Mesendoderm (in vitro differentiated cells): Measurements from ENCODE around the gene ATXN10.

Experiments
- DNase-seq: peaks from one replicate; pipeline ENCODE4 v3.0.0; 2013
- H2AK5ac ChIP-seq: 2 replicates; pipeline ENCODE4 v1.6.1; 2013; ENCODE audit warnings: low read length, inconsistent platforms
- H2BK120ac ChIP-seq: 2 replicates; pipeline ENCODE4 v1.6.1; 2013; ENCODE audit warnings: low read depth, mild to moderate bottlenecking, low read length, moderate library complexity, mixed read lengths
- H2BK15ac ChIP-seq: replicated peaks from 2 replicates; pipeline ENCODE4 v1.6.1; 2013; ENCODE audit warnings: low read depth, mild to moderate bottlenecking, moderate library complexity
- H2BK5ac ChIP-seq: 2 replicates; pipeline ENCODE4 v1.6.1; 2013; ENCODE audit warnings: low read length, inconsistent platforms
- H3K18ac ChIP-seq: 2 replicates; pipeline ENCODE4 v1.6.1; 2013; ENCODE audit warnings: mild to moderate bottlenecking, low read length, mixed read lengths
- H3K23ac ChIP-seq: one replicate; pipeline ENCODE4 v1.6.1; 2013; ENCODE audit warnings: low read length
- H3K27ac ChIP-seq: 2 replicates; pipeline ENCODE4 v1.5.1; 2013; ENCODE audit warnings: low read depth, mild to moderate bottlenecking, inconsistent platforms, low read length, moderate library complexity
- H3K27me3 ChIP-seq: 2 replicates; pipeline ENCODE4 v1.6.1; 2013; ENCODE audit warnings: low read length, control low read depth, mild to moderate bottlenecking, inconsistent platforms; ENCODE audit not compliant: insufficient read depth, poor library complexity
- H3K36me3 ChIP-seq: 2 replicates; pipeline ENCODE4 v1.6.1; 2013; ENCODE audit warnings: low read length, inconsistent platforms; ENCODE audit not compliant: control insufficient read depth, insufficient read depth
- H3K4ac ChIP-seq: one replicate; pipeline ENCODE4 v1.6.1; 2013; ENCODE audit warnings: low read depth, mild to moderate bottlenecking, low read length, moderate library complexity
- H3K4me1 ChIP-seq: 2 replicates; pipeline ENCODE4 v1.6.1; 2013; ENCODE audit warnings: low read depth, low read length, inconsistent platforms; ENCODE audit not compliant: control insufficient read depth
- H3K4me2 ChIP-seq: 2 replicates; pipeline ENCODE4 v1.6.1; 2013; ENCODE audit warnings: low read length
- H3K4me3 ChIP-seq: 2 replicates; pipeline ENCODE4 v1.5.1; 2013; ENCODE audit warnings: mild to moderate bottlenecking, low read length
- H3K56ac ChIP-seq: one replicate; pipeline ENCODE4 v1.6.1; 2013; ENCODE audit warnings: low read length
- H3K79me1 ChIP-seq: 2 replicates; pipeline ENCODE4 v1.6.1; 2013; ENCODE audit warnings: low read length, inconsistent platforms
- H3K79me2 ChIP-seq: 2 replicates; pipeline ENCODE4 v1.6.1; 2013; ENCODE audit warnings: mild to moderate bottlenecking, low read length; ENCODE audit not compliant: control insufficient read depth, insufficient read depth
- H3K9ac ChIP-seq: 2 replicates; pipeline ENCODE4 v1.6.1; 2013; ENCODE audit warnings: low read length, inconsistent platforms
- H4K5ac ChIP-seq: one replicate; pipeline ENCODE4 v1.6.1; 2013; ENCODE audit warnings: low read length
- H4K8ac ChIP-seq: one replicate; pipeline ENCODE4 v1.6.1; 2013; ENCODE audit warnings: low read depth, mild to moderate bottlenecking, control low read depth, low read length, moderate library complexity
- WGBS: extraction: QIAGEN DNeasy Blood & Tissue Kit; methylation state at CpG from one replicate; pipeline ENCODE4 v1.1.7; 2013; ENCODE audit warnings: low lambda C conversion rate, missing lambda C conversion rate; ENCODE audit not compliant: insufficient coverage; ENCODE audit errors: extremely low coverage; 5-methylcytosine and 5-hydroxymethylcytosine counted together

Gene ATXN10

DNA sequence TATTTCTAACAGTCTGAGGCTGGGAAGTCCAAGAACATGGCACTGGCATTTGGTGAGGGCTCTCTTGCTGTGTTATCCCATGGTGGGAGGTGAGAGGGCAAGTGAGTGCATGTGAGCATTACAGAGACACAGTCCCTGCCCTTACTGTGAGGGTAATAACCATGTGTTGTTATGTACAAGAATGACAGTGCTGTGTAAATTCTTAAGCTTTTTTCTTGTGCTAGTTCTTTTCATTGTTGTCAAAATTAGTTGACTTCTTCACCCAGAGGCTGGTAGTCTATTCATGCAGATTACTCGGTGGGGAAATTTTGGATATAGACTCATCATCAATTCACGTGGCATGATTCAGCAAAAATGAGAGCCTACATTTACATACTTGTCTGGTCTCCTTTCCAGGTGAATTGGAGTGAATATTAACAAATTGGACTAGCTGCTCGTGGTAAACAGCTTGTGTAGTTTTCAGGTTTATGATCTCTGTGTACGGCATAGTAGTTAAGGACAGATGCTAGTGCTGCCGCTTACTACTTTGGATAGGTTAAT is 49.3 kb downstream of the ATXN10 start:
- Histone ChIP-seq H2AK5ac (no peak overlapping the region), H3K27me3 (no peaks in the 10 kb centered on the region), H3K9ac (no peak overlapping the region), H3K36me3 (no peaks in the 10 kb centered on the region), H3K56ac (no peak overlapping the region), H2BK120ac (no peak overlapping the region), H3K79me2 (peaks cover 7% of the 10 kb centered on the region), H2BK15ac (no peak overlapping the region), H3K79me1 (peaks cover 10% of the 10 kb centered on the region), H3K4me2 (no peak overlapping the region), H4K5ac (no peak overlapping the region), H3K23ac (no peak overlapping the region), H3K4ac (no peak overlapping the region), H3K4me1 (no peaks in the 10 kb centered on the region), H2BK5ac (no peak overlapping the region), H3K27ac (no peak overlapping the region), H3K4me3 (no peak overlapping the region), H3K18ac (no peak overlapping the region), H4K8ac (no peak overlapping the region)
- WGBS, result no CpG with 5 or more reads among the region's 5 CpGs
- DNase-seq, result no peak

- H3K4me3 ChIP-seq, result no peak overlapping the region
- DNase-seq, result no peak
- no peak overlapping the region for H3K23ac ChIP-seq
- H3K27ac ChIP-seq, result no peak overlapping the region
- H3K4ac ChIP-seq, result no peak overlapping the region
- no peaks in the 10 kb centered on the region for H3K27me3 ChIP-seq
- no peaks in the 10 kb centered on the region for H3K36me3 ChIP-seq
- H2BK5ac ChIP-seq, result no peak overlapping the region
- no peaks in the 10 kb centered on the region for H3K4me1 ChIP-seq
- peaks cover 11% of the 10 kb centered on the region for H3K79me1 ChIP-seq
- H2BK15ac ChIP-seq, result no peak overlapping the region
- no peak overlapping the region for H2AK5ac ChIP-seq
- WGBS, result no CpG with 5 or more reads among the region's 2 CpGs
- H4K5ac ChIP-seq, result no peak overlapping the region
- no peak overlapping the region for H3K4me2 ChIP-seq
- peaks cover 13% of the 10 kb centered on the region for H3K79me2 ChIP-seq
- H3K56ac ChIP-seq, result no peak overlapping the region
- H3K18ac ChIP-seq, result no peak overlapping the region
- H2BK120ac ChIP-seq, result no peak overlapping the region
- H3K9ac ChIP-seq, result no peak overlapping the region
- H4K8ac ChIP-seq, result no peak overlapping the region
These were observed 50.4 kb downstream of the ATXN10 start for GRCh38 chr22:45722006-45722405.

- Histone ChIP-seq H3K4me2 (no peak overlapping the region), H3K4ac (no peak overlapping the region)
- no CpG with 5 or more reads among the region's 2 CpGs for WGBS
These were observed 54.4 kb downstream of the ATXN10 start for GRCh38 chr22:45726081-45726480.

GRCh38 chr22:45731041-45731797 is 59.6 kb downstream of the ATXN10 start:
- peak; percentile 80 for DNase-seq
- H2BK5ac ChIP-seq, result no peak overlapping the region

More at GRCh38 chr22:45726081-45726480, 54.4 kb downstream of the ATXN10 start:
- H3K27me3 ChIP-seq, result no peaks in the 10 kb centered on the region
- H4K5ac ChIP-seq, result no peak overlapping the region
- no peak overlapping the region for H3K23ac ChIP-seq
- no peak overlapping the region for H3K4me3 ChIP-seq
- H3K79me2 ChIP-seq, result peaks cover 13% of the 10 kb centered on the region
- H3K36me3 ChIP-seq, result no peaks in the 10 kb centered on the region
- H2AK5ac ChIP-seq, result no peak overlapping the region
- H3K18ac ChIP-seq, result no peak overlapping the region
- peaks cover under 1% of the 10 kb centered on the region for H3K4me1 ChIP-seq
- no peak overlapping the region for H2BK15ac ChIP-seq
- no peak overlapping the region for H2BK5ac ChIP-seq
- H3K9ac ChIP-seq, result no peak overlapping the region
- H3K27ac ChIP-seq, result no peak overlapping the region
- H4K8ac ChIP-seq, result no peak overlapping the region
- H3K56ac ChIP-seq, result no peak overlapping the region
- H3K79me1 ChIP-seq, result peaks cover 6% of the 10 kb centered on the region
- DNase-seq, result no peak
- no peak overlapping the region for H2BK120ac ChIP-seq

GRCh38 chr22:45731798-45732495 is 60.3 kb downstream of the ATXN10 start:
- no peak overlapping the region for H4K8ac ChIP-seq
- no peak overlapping the region for H3K9ac ChIP-seq
- H2BK120ac ChIP-seq, result no peak overlapping the region
- H4K5ac ChIP-seq, result no peak overlapping the region
- H3K27ac ChIP-seq, result no peak overlapping the region
- no CpG with 5 or more reads among the region's 7 CpGs for WGBS
- H3K4ac ChIP-seq, result no peak overlapping the region
- H3K27me3 ChIP-seq, result no peaks in the 10 kb centered on the region
- no peak overlapping the region for H2AK5ac ChIP-seq
- peak; percentile 38 for DNase-seq
- H3K36me3 ChIP-seq, result peaks cover 1% of the 10 kb centered on the region
- H3K23ac ChIP-seq, result no peak overlapping the region
- H3K79me1 ChIP-seq, result peaks cover 6% of the 10 kb centered on the region
- no peak overlapping the region for H2BK15ac ChIP-seq
- no peak overlapping the region for H3K18ac ChIP-seq
- peaks cover 2% of the 10 kb centered on the region for H3K4me1 ChIP-seq
- H3K79me2 ChIP-seq, result no peaks in the 10 kb centered on the region
- H3K4me2 ChIP-seq, result no peak overlapping the region
- H3K4me3 ChIP-seq, result no peak overlapping the region
- H2BK5ac ChIP-seq, result no peak overlapping the region
- H3K56ac ChIP-seq, result no peak overlapping the region

More at GRCh38 chr22:45731041-45731797, 59.6 kb downstream of the ATXN10 start:
- Histone ChIP-seq H2BK120ac (no peak overlapping the region), H3K56ac (no peak overlapping the region), H4K5ac (no peak overlapping the region), H3K4me3 (no peak overlapping the region), H3K9ac (no peak overlapping the region), H3K4me2 (no peak overlapping the region), H3K23ac (no peak overlapping the region), H2AK5ac (no peak overlapping the region), H4K8ac (no peak overlapping the region), H3K36me3 (peaks cover 1% of the 10 kb centered on the region), H3K79me1 (peaks cover 7% of the 10 kb centered on the region), H2BK15ac (no peak overlapping the region), H3K4ac (no peak overlapping the region), H3K18ac (no peak overlapping the region), H3K4me1 (peaks cover 2% of the 10 kb centered on the region), H3K27me3 (no peaks in the 10 kb centered on the region), H3K79me2 (peaks cover 3% of the 10 kb centered on the region), H3K27ac (no peak overlapping the region)
- no CpG with 5 or more reads among the region's 8 CpGs for WGBS
